HG02943 (cell line): ENCODE data around the gene MTHFR.

Source experiments
- ATAC-seq: cut with Tn5 transposase; IDR thresholded peaks from one replicate; pipeline ENCODE4 v1.9.1; 2021; ENCODE audit warnings: mild to moderate bottlenecking, low read depth, moderate library complexity; ENCODE audit not compliant: unreplicated experiment

MTHFR gene

GRCh38 chr1:11799099-11799498, 6.7 kb downstream of the MTHFR start:
- no peak for ATAC-seq

- no peak for ATAC-seq
These were observed 8.1 kb downstream of the MTHFR start for GRCh38 chr1:11797525-11798216.

DNA sequence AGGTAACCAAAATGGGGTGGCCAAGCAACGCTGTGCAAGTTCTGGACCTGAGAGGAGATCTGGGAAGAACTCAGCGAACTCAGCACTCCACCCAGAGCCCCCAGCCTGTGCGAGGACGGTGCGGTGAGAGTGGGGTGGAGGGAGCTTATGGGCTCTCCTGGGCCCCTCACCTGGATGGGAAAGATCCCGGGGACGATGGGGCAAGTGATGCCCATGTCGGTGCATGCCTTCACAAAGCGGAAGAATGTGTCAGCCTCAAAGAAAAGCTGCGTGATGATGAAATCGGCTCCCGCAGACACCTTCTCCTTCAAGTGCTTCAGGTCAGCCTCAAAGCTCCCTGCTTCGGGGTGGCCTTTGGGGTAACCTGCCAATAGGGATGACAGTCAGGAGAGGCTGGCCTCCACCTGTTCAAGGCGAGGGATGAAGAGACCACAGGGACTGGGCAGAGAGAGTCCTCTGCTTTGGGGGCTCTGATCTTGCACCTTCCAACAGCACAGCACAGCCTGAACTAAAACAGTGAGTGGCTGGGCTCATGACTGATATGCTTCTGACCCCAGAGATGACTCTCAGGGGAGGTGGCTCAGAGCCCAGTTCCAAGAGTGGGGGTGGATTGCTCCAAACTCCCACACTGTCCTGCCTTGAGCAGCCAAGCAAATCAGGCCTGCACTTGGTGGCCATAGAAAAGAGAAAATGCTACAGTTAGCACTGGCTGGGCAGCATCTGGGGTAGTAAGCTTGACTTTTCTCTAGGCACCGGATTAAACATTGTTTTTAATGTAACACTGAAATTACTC, 9.5 kb downstream of the MTHFR start:
- no peak for ATAC-seq

GRCh38 chr1:11795238-11795890, 10.4 kb downstream of the MTHFR start:
- no peak for ATAC-seq

DNA sequence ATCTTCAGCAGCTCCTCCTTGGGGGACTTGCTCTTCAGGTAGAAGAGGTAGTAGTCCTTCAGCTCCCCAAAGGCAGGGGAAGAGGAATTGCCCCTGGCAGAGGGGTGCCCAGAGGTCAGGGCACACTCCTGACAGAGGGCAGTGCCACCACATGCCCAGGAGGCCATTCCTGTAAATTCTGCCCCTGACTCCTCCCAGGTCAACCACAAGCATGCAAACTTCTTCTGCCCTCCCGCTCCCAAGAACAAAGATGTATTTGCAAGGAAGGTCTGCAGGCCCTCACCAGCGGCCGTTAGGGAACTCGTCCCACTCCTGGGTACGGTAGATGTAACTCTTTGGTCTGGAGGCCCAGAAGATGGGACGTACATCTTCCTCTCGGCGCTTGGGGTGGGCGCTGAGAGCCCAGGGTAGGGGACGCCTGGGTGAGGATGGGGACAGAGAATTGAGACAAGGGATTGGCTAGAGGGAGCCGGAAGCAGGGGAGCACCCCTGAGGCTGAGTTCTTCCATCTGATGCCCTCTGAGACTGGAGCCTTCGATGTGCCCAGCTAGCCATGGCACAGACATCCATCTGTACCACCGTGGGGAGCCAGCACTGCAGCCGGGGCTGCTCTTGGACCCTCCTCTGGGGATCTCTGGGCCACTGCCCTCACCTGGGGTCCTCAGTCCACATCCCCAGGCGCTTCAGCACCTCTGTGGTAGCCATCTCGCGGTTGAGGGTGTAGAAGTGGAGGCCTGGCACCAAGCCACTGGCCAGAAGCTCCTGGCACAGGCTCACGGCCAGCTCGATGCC, 11.1 kb downstream of the MTHFR start:
- no peak for ATAC-seq

DNA sequence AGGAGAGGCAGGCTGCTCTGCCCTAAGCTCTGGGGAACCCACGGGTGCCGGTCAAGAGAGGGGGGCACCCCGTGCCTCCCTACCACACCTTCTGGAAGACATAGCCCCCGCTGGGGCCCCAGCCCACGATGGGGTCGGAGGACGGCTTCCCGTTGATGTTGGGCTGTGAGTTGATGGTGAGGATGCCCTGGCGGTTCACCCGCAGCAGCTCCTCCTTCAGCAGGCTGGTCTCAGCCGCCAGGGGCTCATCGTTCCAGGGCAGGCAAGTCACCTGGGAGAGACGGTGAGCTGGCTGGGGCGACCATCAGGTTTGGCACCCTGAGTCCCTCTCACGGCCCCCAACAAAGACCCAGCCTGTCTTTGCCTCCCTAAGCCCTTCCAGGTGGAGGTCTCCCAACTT, 11.9 kb downstream of the MTHFR start:
- no peak for ATAC-seq

GRCh38 chr1:11792106-11792505, 13.7 kb downstream of the MTHFR start:
- no peak for ATAC-seq

DNA sequence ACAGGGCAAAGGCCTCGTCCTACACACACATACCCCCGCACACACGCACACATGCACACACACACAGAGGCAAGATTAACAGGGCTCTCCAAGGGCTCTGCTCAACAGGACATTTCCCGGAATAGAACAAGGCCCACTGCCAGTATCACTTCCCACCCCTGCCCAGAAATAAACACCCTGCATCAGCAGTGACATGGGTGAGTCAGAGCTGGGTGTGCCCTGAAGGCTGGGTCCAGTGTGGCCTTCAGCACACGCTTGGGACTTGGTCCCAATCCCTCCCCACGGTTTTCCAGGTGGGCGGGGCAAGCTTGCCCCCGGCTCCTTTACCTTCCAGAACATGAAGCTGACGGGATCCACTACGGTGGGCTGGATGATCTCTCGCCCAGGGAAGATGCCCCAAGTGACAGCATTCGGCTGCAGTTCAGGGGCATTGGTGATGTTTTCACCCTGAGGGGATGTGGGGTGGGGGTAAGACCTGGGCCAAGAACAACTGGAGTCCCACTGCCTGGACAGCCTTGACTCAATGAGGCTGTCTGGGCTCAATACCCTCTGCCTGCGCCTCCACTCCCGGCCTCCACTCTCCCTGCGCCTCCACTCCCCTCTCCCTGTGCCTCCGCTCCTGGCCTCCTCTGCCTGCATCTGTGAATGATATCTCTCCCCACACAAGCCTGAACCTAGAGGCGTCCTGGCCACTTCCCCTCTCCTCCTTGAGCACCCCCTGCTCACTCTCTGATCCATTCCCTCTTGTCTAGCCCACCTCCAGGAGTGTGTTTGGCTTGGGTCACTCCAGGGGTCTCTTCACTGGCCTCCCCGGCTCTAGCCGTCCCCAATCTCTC, 14.7 kb downstream of the MTHFR start:
- no peak for ATAC-seq

DNA sequence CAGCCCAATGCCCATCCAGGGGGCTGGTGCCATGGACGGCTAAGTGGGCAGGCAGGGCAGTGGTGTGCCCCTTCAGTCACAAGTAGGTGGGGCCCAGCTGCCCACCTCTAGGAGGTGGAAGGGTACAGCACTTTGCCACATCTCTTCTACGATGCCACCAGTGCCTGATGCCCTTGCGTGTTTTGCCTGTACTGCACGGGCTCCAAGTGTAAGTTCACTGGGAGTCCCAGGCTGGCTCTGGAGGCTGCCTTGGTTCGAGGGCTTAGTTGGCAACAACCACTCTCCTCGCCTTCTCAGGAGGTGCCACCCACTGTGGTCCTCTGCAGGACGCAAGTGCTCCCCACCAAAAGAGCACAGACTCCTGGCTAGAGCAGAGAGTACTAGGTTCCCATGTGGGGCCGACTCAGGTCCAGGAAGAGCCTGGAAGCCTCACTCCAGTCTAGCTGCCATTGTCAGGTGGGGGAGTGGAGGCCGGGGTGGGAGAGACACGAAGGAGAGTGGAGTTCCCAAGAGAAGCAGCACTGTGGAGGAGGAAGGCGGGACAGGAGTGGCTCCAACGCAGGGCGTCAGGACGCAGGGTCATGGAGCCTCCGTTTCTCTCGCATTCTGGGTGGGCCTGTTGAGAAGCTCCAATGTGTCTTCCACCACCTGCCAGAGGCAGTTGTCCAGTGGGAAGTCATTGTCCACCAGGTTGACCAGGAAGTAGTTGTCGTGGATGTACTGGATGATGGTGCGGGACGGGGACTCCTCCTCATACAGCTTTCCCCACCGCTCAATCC, 15.5 kb downstream of the MTHFR start:
- no peak for ATAC-seq

DNA sequence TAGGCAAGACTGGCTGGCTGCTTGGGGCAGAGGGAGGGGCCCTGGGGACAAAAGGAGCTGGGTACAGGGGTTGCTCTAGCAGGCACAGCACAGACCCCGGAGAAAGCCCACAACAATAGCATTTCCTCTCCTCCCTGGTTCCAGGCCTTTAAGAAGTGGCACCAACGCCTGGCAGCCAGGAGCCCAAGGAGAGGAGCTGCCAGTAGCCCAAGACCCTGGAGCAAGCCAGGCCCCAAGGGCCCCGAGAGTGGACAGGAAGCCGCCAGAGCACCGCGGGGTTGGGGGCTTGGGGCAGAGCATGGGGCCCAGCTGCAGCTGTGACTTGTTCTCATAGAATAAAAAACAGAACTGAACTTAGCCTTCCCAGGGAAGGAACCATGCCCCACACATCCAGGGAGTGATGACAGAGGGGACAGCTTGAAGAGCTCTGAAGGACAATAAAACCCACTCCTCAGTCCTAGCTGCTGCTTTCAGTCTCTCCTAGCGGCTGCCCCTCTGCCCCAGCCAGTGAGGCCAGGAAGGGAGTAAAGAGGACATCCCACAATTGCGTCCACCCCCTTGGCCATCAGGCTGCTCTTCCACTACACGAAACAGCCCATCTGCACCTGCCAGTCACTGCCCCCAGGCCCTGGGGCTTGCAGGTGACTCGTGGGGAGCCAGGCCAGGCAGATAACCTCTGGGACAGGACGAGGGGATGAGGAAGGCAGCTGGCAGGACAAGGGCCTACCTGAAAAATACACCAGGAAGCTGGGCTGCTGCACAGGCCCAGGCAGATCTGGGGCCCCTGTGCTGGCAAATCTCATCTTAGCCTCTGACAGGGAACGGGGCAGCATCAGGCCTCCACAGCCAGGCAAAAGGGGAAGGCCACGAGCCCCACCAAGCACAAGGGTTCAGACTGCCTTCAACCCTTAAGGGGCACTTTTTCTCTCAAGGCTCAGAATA, 16.4 kb downstream of the MTHFR start:
- ATAC-seq = no peak

DNA sequence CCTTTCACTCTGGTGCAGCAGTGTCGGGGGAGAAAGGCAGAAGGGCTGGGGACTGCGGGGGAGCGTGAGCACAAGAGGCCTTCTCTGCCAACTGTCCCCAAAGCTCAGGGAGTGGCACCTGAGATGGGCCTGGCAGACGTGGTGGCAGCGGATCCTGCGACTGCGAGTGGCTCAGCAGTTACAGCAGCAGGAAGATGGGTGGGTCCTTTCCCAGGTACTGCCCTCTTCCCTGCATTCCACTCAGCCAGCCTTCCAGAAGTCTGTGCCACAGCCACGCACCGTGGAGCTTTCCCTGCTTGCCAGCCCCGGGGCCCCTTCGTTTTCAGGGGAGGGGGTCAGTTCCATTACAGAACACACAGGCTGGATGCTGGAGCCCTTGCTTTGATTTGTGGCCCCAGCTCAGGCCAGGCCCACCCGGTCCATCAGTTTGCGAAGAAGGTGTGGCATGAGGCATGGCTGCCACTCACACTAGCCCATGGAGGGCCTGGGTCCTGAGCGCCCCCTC, 17.2 kb downstream of the MTHFR start:
- ATAC-seq = no peak

DNA sequence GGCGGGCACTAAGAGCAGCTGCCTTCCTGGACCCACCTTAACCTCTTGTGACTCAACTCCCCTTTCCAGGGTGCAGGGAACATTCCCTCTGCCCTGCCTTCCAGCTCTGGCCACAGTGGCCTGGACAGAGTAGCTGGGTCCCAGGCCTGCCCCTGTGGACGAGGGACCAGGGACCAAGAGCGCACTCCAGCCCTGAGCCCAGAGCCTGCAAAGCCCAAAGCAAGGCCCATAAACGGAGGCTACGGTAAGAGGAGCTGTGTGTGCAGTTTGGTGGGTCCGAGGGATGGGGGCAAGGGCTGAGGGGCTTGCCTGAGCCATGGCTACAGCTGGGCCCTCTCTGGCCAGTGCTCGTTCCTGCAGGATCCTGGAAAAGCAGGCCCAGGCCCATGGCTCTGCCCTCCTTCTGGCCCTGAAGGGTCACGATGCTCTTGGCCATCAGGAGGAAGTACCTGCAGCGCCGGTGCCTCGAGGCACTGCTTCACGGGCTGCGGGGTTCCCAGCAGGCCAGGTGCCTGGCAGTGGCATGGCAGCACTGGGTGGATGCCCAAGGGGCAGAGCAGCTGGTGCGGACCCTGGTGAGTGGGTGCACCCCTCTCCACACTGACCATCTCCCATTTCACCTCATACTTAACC, 17.8 kb downstream of the MTHFR start:
- ATAC-seq = no peak

- no peak for ATAC-seq
These were observed 18.4 kb downstream of the MTHFR start for GRCh38 chr1:11787251-11787803.

DNA sequence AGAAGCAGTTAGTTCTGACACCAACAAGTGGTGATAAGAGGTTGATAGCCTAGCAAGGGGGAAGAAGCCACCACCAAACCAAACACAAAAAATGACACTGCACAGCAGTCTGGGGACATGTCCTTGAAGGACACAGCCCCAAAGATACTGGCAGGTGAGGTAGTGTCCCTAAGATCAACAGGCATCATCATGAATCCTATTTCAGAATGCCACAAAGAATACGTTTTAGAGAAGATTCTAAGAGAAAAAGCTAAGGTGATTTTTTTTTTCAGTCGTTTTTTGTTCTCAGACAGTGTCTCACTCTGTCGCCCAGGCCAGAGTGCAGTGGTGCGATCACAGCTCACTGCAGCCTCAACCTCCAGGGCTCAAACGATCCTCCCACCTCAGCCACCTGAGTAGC, 19.6 kb downstream of the MTHFR start:
- no peak for ATAC-seq

DNA sequence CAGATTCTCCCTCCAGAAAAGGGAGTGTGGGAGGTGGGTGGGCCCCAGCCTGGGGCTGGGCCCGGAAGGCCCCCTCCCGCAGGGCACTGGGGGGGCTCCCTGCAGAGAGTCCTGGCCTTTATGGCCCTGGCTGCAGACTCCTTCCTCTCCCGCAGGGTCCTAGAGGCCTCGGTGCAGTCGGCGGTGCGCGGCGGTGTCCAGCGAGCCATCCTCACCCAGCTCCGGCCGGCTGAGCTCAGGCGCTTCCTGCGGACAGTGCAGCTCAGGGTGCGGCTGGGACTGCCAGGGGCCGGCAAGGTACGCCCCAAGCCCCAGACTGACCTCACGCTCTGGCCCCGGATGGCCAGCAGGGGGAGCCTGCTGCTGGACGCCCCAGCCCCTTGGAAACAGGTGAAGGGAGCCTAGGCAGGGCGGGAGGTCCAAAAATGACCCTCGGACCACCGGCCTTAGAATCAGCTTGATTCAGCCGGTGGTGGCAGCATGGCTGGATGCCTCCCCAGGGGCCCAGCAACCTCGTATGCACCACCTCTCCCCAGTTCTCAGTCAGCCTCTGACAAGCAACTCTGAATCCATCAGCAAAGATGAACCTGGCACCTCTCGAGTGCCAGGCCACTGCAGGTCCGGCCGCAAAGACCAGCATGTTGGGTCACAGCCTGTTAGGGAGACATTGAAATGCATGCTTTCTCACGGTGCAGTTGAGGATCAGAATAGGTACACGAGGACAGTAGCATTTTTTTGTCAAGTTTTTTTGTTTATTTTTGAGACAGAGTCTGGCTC, 20.6 kb downstream of the MTHFR start:
- no peak for ATAC-seq

- no peak for ATAC-seq
These were observed 21.3 kb downstream of the MTHFR start for GRCh38 chr1:11784256-11784992.
